GM19239 (cell line): ENCODE data around the gene FGR.
"Not testable (repeated sequence)": the region's sequence is repeated elsewhere in the genome, so short reads cannot be mapped to it uniquely, and the experiment has no call there.

Experiments used
- DNase-seq: peaks from one replicate; pipeline ENCODE4 v3.0.0; 2011; ENCODE audit warnings: low spot score; ENCODE audit not compliant: insufficient read length
- FAIRE-seq: peaks from 2 replicates; lab custom pipeline; 2011; peaks lifted over from hg19 to GRCh38; lab: Jason Lieb, UNC

FGR gene

GRCh38 chr1:27638805-27639204, 3.8 kb upstream of the FGR start:
- FAIRE-seq, result no peak
- no peak for DNase-seq

GRCh38 chr1:27638047-27638734, 3.2 kb upstream of the FGR start:
- DNase-seq, result no peak
- FAIRE-seq, result no peak

- FAIRE-seq (peak; percentile 47), DNase-seq (no peak)
Observed at GRCh38 chr1:27635396-27636142, 584 bp upstream of the FGR start.

- DNase-seq, result no peak
- peak; percentile 87 for FAIRE-seq
Observed at GRCh38 chr1:27634177-27634984, 604 bp downstream of the FGR start.

- peak; percentile 83 for FAIRE-seq
- DNase-seq, result no peak
Observed at GRCh38 chr1:27633640-27634176, 1.3 kb downstream of the FGR start.

GRCh38 chr1:27633298-27633610, 1.7 kb downstream of the FGR start:
- DNase-seq, result no peak
- FAIRE-seq, result no peak

- DNase-seq (peak; percentile 72), FAIRE-seq (peak; percentile 100)
Observed at GRCh38 chr1:27632387-27633297, 2.3 kb downstream of the FGR start.

GRCh38 chr1:27630859-27631491, 4.0 kb downstream of the FGR start:
- DNase-seq (no peak), FAIRE-seq (no peak)

- FAIRE-seq (peak; percentile 64), DNase-seq (no peak)
Observed at GRCh38 chr1:27628712-27629111, 6.3 kb downstream of the FGR start.

GRCh38 chr1:27627733-27628132, 7.3 kb downstream of the FGR start:
- not testable (repeated sequence) for FAIRE-seq, DNase-seq

GRCh38 chr1:27627061-27627460, 7.9 kb downstream of the FGR start:
- DNase-seq (no peak), FAIRE-seq (no peak)

- FAIRE-seq, result peak; percentile 94
Observed at GRCh38 chr1:27626031-27626935, 8.7 kb downstream of the FGR start.

GRCh38 chr1:27624467-27625178, 10.4 kb downstream of the FGR start:
- no peak for DNase-seq
- FAIRE-seq, result no peak

More at GRCh38 chr1:27626031-27626935, 8.7 kb downstream of the FGR start:
- DNase-seq, result no peak

- FAIRE-seq, result peak; percentile 73
- no peak for DNase-seq
Observed at GRCh38 chr1:27623327-27624212, 11.4 kb downstream of the FGR start.

- no peak for DNase-seq
- peak; percentile 70 for FAIRE-seq
Observed at GRCh38 chr1:27622828-27623227, 12.2 kb downstream of the FGR start.

- DNase-seq (no peak), FAIRE-seq (no peak)
Observed at GRCh38 chr1:27621051-27621920, 13.7 kb downstream of the FGR start.
